SU-DHL-6 (cell line): Measurements from ENCODE around the gene BTAF1.

ENCODE experiments used
- H2AFZ ChIP-seq: fragments of 200-600 bp; sonication (generic); 2 replicates; pipeline ENCODE4 v1.6.1; 2014; ENCODE audit warnings: low read depth, mild to moderate bottlenecking, moderate library complexity, mixed read lengths, antibody characterized with exemption, low read length; ENCODE audit not compliant: severe bottlenecking
- H3F3A ChIP-seq: fragments of 200-600 bp; shearing (Covaris generic); 2 replicates; pipeline ENCODE4 v1.6.0; 2016; ENCODE audit warnings: antibody characterized with exemption, mild to moderate bottlenecking; ENCODE audit not compliant: insufficient read depth
- H3K27ac ChIP-seq: fragments of 200-600 bp; sonication (generic); 2 replicates; pipeline ENCODE4 v1.5.1; 2016; ENCODE audit warnings: low read depth, mild to moderate bottlenecking, low read length, moderate library complexity, mixed read lengths
- H3K27me3 ChIP-seq: fragments of 200-600 bp; sonication (generic), shearing (Covaris generic); 2 replicates; pipeline ENCODE4 v1.6.0; 2014; ENCODE audit warnings: mild to moderate bottlenecking, low read length
- H3K36me3 ChIP-seq: fragments of 200-600 bp; sonication (generic); 2 replicates; pipeline ENCODE4 v1.6.1; 2014; ENCODE audit warnings: mild to moderate bottlenecking, low read length, mixed read lengths
- H3K4me2 ChIP-seq: fragments of 300-600, 200-600 bp; shearing (Covaris generic), sonication (generic); 2 replicates; pipeline ENCODE4 v1.6.0; 2014; ENCODE audit warnings: low read length, low read depth, mild to moderate bottlenecking; ENCODE audit not compliant: poor library complexity, severe bottlenecking
- H3K4me3 ChIP-seq: fragments of 200-600 bp; sonication (generic); 2 replicates; pipeline ENCODE4 v1.5.1; 2014; ENCODE audit warnings: antibody characterized with exemption, low read length, mild to moderate bottlenecking, mixed read lengths; ENCODE audit not compliant: insufficient read depth, poor library complexity, severe bottlenecking
- H3K79me2 ChIP-seq: fragments of 200-600 bp; sonication (generic); 2 replicates; pipeline ENCODE4 v1.6.1; 2014; ENCODE audit warnings: mild to moderate bottlenecking, low read length, moderate library complexity; ENCODE audit not compliant: insufficient read depth
- H3K9ac ChIP-seq: fragments of 200-600 bp; sonication (generic); 2 replicates; pipeline ENCODE4 v1.7.0; 2014; ENCODE audit warnings: mild to moderate bottlenecking, low read length
- H3K9me2 ChIP-seq: fragments of 200-600 bp; sonication (generic); replicated peaks from 2 replicates; pipeline ENCODE4 v1.6.1; 2014; ENCODE audit warnings: low read length; ENCODE audit not compliant: insufficient read depth
- H3K9me3 ChIP-seq: fragments of 200-600 bp; sonication (generic); 2 replicates; pipeline ENCODE4 v1.6.1; 2014; ENCODE audit warnings: low read length, mixed read lengths; ENCODE audit not compliant: insufficient read depth
- H4K20me1 ChIP-seq: fragments of 200-600 bp; sonication (generic); 2 replicates; pipeline ENCODE4 v1.6.1; 2014; ENCODE audit warnings: low read depth, mild to moderate bottlenecking, antibody characterized with exemption, low read length, moderate library complexity, mixed read lengths
- EZH2phosphoT487 ChIP-seq: fragments of 200-600 bp; sonication (generic), shearing (Covaris generic); conservative IDR thresholded peaks from 2 replicates; pipeline ENCODE4 v1.6.1; 2018; ENCODE audit warnings: mild to moderate bottlenecking, antibody characterized with exemption, low read length, moderate library complexity, mixed read lengths
- TF ChIP-seq, protein P1 (sequence below): fragments of 200-600 bp; sonication (generic); IDR thresholded peaks from one replicate; pipeline ENCODE4 v1.5.1; 2017; ENCODE audit warnings: antibody characterized with exemption, mild to moderate bottlenecking, low read length, moderate library complexity; ENCODE audit not compliant: insufficient read depth, poor library complexity, severe bottlenecking

The BTAF1 gene

DNA sequence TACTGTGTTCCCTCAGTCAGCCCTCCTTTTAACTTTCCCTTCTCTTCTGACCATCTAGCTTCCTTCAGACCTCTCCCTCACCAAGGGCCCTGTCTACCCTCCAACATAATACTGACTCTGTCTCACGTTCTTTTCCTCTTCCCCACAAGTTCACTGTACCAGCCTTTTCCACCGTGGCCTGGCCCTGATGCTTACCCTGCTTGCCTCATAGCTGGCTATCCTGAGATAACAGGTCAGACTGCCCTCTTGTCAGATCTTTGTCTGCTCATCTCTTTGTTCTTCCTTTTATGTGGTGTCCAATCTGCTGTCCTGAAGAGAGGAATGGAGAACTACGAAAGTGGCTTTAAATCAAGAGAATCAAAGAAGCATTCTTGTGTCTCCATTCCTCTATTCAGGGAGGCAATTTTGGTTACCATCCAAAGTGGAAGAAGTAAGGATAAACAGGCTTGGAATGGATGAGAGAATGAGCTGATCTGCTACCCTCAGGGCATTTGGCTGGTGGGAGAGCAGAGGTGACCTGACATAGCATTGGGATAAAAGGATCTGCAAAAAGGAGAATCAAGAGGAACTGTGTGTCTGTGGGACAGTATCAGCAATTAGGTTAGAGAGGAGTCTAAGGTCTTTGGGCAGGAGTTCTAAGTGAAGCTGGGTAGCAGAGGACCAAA is 8.1 kb downstream of the BTAF1 start:
- no peak for TF ChIP-seq EZH2phosphoT487
- TF ChIP-seq, protein P1, sequence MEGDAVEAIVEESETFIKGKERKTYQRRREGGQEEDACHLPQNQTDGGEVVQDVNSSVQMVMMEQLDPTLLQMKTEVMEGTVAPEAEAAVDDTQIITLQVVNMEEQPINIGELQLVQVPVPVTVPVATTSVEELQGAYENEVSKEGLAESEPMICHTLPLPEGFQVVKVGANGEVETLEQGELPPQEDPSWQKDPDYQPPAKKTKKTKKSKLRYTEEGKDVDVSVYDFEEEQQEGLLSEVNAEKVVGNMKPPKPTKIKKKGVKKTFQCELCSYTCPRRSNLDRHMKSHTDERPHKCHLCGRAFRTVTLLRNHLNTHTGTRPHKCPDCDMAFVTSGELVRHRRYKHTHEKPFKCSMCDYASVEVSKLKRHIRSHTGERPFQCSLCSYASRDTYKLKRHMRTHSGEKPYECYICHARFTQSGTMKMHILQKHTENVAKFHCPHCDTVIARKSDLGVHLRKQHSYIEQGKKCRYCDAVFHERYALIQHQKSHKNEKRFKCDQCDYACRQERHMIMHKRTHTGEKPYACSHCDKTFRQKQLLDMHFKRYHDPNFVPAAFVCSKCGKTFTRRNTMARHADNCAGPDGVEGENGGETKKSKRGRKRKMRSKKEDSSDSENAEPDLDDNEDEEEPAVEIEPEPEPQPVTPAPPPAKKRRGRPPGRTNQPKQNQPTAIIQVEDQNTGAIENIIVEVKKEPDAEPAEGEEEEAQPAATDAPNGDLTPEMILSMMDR = no peak
- no peaks in the 10 kb centered on the region for H3K9me2 ChIP-seq
- no peak overlapping the region for H3K27ac ChIP-seq
- H4K20me1 ChIP-seq = peaks cover 17% of the 10 kb centered on the region; the same call in 1 of the 2 replicates
- no peaks in the 10 kb centered on the region for H3F3A ChIP-seq
- H3K4me2 ChIP-seq = no peak overlapping the region
- no peaks in the 10 kb centered on the region for H3K9me3 ChIP-seq
- peaks cover 15% of the 10 kb centered on the region; the same call in 1 of the 2 replicates for H3K36me3 ChIP-seq
- no peak overlapping the region for H2AFZ ChIP-seq
- peaks cover 100% of the 10 kb centered on the region for H3K79me2 ChIP-seq
- no peak overlapping the region for H3K4me3 ChIP-seq
- no peak overlapping the region for H3K9ac ChIP-seq
- no peaks in the 10 kb centered on the region for H3K27me3 ChIP-seq

GRCh38 chr10:91932737-91933136 is 9.2 kb downstream of the BTAF1 start:
- Histone ChIP-seq H3K36me3 (peaks cover 20% of the 10 kb centered on the region), H3K27ac (no peak overlapping the region), H3K79me2 (peaks cover 100% of the 10 kb centered on the region), H3K4me3 (no peak overlapping the region), H3K27me3 (no peaks in the 10 kb centered on the region), H3F3A (0 out of 2 replicates have a peak, but pooled peaks cover 4% of the 10 kb centered on the region), H2AFZ (no peak overlapping the region), H4K20me1 (peaks cover 24% of the 10 kb centered on the region; the same call in 1 of the 2 replicates), H3K4me2 (no peak overlapping the region), H3K9me2 (no peaks in the 10 kb centered on the region), H3K9me3 (no peaks in the 10 kb centered on the region), H3K9ac (no peak overlapping the region)
- no peak for TF ChIP-seq EZH2phosphoT487
- TF ChIP-seq, protein P1 = no peak

DNA sequence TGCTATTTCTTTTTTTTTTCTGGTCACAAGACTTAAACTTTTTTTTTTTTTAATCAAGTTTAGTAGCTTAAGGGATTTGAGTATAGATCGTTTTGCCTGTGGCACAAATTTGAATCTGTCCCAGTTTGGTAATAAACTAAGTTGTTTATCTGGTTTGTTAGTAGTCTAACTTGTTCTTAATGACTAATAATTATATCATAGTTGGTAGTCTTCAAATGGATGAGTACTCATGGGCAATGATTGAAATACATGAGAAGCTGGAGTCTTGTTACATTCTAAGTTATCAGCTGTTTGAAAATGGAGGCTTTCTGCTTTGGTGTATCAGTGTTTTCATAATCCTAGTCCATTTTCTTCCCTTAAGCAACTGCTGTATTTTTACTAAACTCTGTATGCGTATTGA is 12.3 kb downstream of the BTAF1 start:
- TF ChIP-seq EZH2phosphoT487 = no peak
- TF ChIP-seq, protein P1 = no peak
- peaks cover 10% of the 10 kb centered on the region for H4K20me1 ChIP-seq

More for the DNA sequence above, 12.3 kb downstream of the BTAF1 start:
- Histone ChIP-seq H3K27ac (no peak overlapping the region), H3K4me3 (no peak overlapping the region), H3K9me2 (no peaks in the 10 kb centered on the region), H3K36me3 (peaks cover 29% of the 10 kb centered on the region), H3K9me3 (no peaks in the 10 kb centered on the region), H3K4me2 (no peak overlapping the region), H3K27me3 (no peaks in the 10 kb centered on the region), H3K79me2 (peaks cover 98% of the 10 kb centered on the region), H3K9ac (no peak overlapping the region), H3F3A (0 out of 2 replicates have a peak, but pooled peaks cover 4% of the 10 kb centered on the region), H2AFZ (no peak overlapping the region)
